ENCODE results near the gene ADI1. TPM values are rescaled to one million over a fixed set of nuclear protein-coding genes. Genes with fewer than 3 reads are reported as not detected.

ADI1 gene
- total and polyA plus RNA-seq, 2 experiments from 2014 or later: 77.7 to 140 TPM

- no peak overlapping the region for H3K4me3 ChIP-seq
- no peaks in the 10 kb centered on the region for H3K36me3 ChIP-seq (ENCODE audit: low read depth)
- no peaks in the 10 kb centered on the region for H3K27me3 ChIP-seq (replicated peaks; ENCODE audit: insufficient read depth)
- H3K4me1 ChIP-seq (ENCODE audit: insufficient read depth): peaks cover 13% of the 10 kb centered on the region
- no peaks in the 10 kb centered on the region for H3K79me2 ChIP-seq (ENCODE audit: insufficient read depth)
- WGBS, 2 experiments (ENCODE audit: low coverage in 1 of 2, low lambda C conversion rate in 2 of 2, missing lambda C conversion rate in 2 of 2): 86 to 91% methylated on average over 17 to 22 of the region's 22 CpGs
- no peak for DNase-seq
- H3K9me2 ChIP-seq (ENCODE audit: insufficient read depth): no peaks in the 10 kb centered on the region
- H3K4me2 ChIP-seq (ENCODE audit: unreplicated experiment): no peak overlapping the region
- no peaks in the 10 kb centered on the region for H4K20me1 ChIP-seq (ENCODE audit: insufficient read depth)
- H2AFZ ChIP-seq: no peak overlapping the region
- peaks cover 3% of the 10 kb centered on the region for H3F3A ChIP-seq (ENCODE audit: insufficient read depth)
- no peak overlapping the region for H3K27ac ChIP-seq
- TF ChIP-seq EZH2phosphoT487 (IDR thresholded peaks at IDR 0.05; ENCODE audit: insufficient read depth, low read depth) (no peak), EZH2 (IDR thresholded peaks at IDR 0.05; ENCODE audit: insufficient read depth, poor library complexity, severe bottlenecking) (no peak)
- H3K9me3 ChIP-seq (ENCODE audit: low read depth): no peaks in the 10 kb centered on the region
- H3K9ac ChIP-seq: no peak overlapping the region
- in situ Hi-C loops (cut with MboI): no loop called here
Measured at GRCh38 chr2:3526871-3527270, 7.5 kb upstream of the ADI1 start.

DNA sequence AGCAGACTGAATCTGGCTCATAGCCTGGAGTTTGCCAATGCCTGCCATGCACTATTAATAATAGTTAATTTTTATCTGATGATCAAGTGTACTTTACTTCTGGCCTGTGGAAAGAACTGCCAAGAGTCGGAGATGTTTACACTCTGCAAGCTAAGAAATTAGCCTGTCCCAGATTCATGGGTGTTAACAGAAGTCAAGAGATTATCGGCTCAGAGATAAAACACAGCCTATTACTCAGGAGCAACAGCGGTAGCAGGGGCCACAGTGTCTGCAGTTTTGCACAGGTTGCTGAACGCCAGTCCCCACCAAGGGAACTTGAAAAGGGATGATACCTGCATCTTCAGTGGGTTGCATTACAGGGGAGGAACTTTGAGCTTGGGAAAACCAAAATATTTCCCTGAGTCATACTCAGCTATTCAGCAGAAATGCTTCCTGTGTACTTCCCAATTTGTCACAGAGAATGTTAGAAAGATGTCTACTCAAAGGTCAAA, 4.3 kb upstream of the ADI1 start:
- peak overlapping the region; percentile 41 for H3K4me2 ChIP-seq (ENCODE audit: unreplicated experiment)
- H3K9me3 ChIP-seq (ENCODE audit: low read depth): no peaks in the 10 kb centered on the region
- peak overlapping the region; percentile 56 for H2AFZ ChIP-seq
- no peaks in the 10 kb centered on the region for H3K9me2 ChIP-seq (ENCODE audit: insufficient read depth)
- WGBS, 2 experiments (ENCODE audit: low coverage in 1 of 2, low lambda C conversion rate in 2 of 2, missing lambda C conversion rate in 2 of 2): 84 to 85% methylated on average over 4 of the region's 4 CpGs
- H4K20me1 ChIP-seq (ENCODE audit: insufficient read depth): no peaks in the 10 kb centered on the region
- H3K4me1 ChIP-seq (ENCODE audit: insufficient read depth): peaks cover 13% of the 10 kb centered on the region
- H3K4me3 ChIP-seq: no peak overlapping the region
- peak; percentile 64 for DNase-seq
- no peaks in the 10 kb centered on the region for H3K36me3 ChIP-seq (ENCODE audit: low read depth)
- no peak overlapping the region for H3K9ac ChIP-seq
- H3K27me3 ChIP-seq (replicated peaks; ENCODE audit: insufficient read depth): no peaks in the 10 kb centered on the region
- in situ Hi-C loops (cut with MboI): no loop called here
- peaks cover 3% of the 10 kb centered on the region for H3F3A ChIP-seq (ENCODE audit: insufficient read depth)
- TF ChIP-seq EZH2phosphoT487 (IDR thresholded peaks at IDR 0.05; ENCODE audit: insufficient read depth, low read depth) (no peak), EZH2 (IDR thresholded peaks at IDR 0.05; ENCODE audit: insufficient read depth, poor library complexity, severe bottlenecking) (no peak)
- H3K79me2 ChIP-seq (ENCODE audit: insufficient read depth): peaks cover under 1% of the 10 kb centered on the region
- H3K27ac ChIP-seq: 0 out of 2 replicates have a peak overlapping the region, but pooled peaks have one; percentile 22

GRCh38 chr2:3522961-3523421, 3.7 kb upstream of the ADI1 start:
- Histone ChIP-seq H3K79me2 (ENCODE audit: insufficient read depth) (peaks cover 7% of the 10 kb centered on the region), H2AFZ (no peak overlapping the region), H3K4me2 (ENCODE audit: unreplicated experiment) (no peak overlapping the region)

DNA sequence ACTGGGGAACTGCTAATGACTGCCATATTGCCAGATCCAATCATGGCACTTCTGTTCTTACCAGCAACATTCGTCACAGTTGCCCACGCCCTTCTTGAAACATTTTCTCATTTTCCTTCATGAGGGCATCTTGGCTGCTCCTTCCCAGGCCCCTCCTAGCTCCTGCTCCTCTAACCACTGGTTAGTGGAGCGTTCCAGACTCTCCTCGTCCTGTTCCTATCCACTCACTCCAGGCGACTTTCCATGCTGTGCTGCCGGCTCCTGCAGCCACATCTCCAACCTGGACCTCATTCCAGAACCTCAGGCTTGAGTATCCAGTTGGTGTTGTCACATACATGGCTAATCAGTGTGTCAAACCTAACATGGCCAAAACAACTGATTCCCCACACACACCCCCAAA, 1.3 kb upstream of the ADI1 start:
- Histone ChIP-seq H3K27me3 (replicated peaks; ENCODE audit: insufficient read depth) (no peaks in the 10 kb centered on the region), H3K27ac (no peak overlapping the region), H3F3A (ENCODE audit: insufficient read depth) (peaks cover 3% of the 10 kb centered on the region), H4K20me1 (ENCODE audit: insufficient read depth) (no peaks in the 10 kb centered on the region), H3K9me2 (ENCODE audit: insufficient read depth) (no peaks in the 10 kb centered on the region), H3K36me3 (ENCODE audit: low read depth) (0 out of 2 replicates have a peak, but pooled peaks cover 10% of the 10 kb centered on the region), H3K4me1 (ENCODE audit: insufficient read depth) (peaks cover 19% of the 10 kb centered on the region), H3K4me2 (ENCODE audit: unreplicated experiment) (peak overlapping the region; percentile 89), H3K79me2 (ENCODE audit: insufficient read depth) (peaks cover 31% of the 10 kb centered on the region), H3K9me3 (ENCODE audit: low read depth) (no peaks in the 10 kb centered on the region), H3K9ac (no peak overlapping the region), H2AFZ (no peak overlapping the region), H3K4me3 (no peak overlapping the region)
- WGBS, 2 experiments (ENCODE audit: low coverage in 1 of 2, low lambda C conversion rate in 2 of 2, missing lambda C conversion rate in 2 of 2): 90 to 94% methylated on average over 6 of the region's 6 CpGs
- in situ Hi-C loops (cut with MboI): no loop called here
- TF ChIP-seq EZH2 (IDR thresholded peaks at IDR 0.05; ENCODE audit: insufficient read depth, poor library complexity, severe bottlenecking) (no peak), EZH2phosphoT487 (IDR thresholded peaks at IDR 0.05; ENCODE audit: insufficient read depth, low read depth) (no peak)
- no peak for DNase-seq

More at GRCh38 chr2:3522961-3523421, 3.7 kb upstream of the ADI1 start:
- peak; percentile 28 for DNase-seq
- H3K27me3 ChIP-seq (replicated peaks; ENCODE audit: insufficient read depth): no peaks in the 10 kb centered on the region
- H4K20me1 ChIP-seq (ENCODE audit: insufficient read depth): no peaks in the 10 kb centered on the region
- H3K4me3 ChIP-seq: no peak overlapping the region
- in situ Hi-C loops (cut with MboI): no loop called here
- H3K27ac ChIP-seq: no peak overlapping the region
- no peak for TF ChIP-seq EZH2phosphoT487 (IDR thresholded peaks at IDR 0.05; ENCODE audit: insufficient read depth, low read depth)
- no peak for TF ChIP-seq EZH2 (IDR thresholded peaks at IDR 0.05; ENCODE audit: insufficient read depth, poor library complexity, severe bottlenecking)
- H3K9ac ChIP-seq: no peak overlapping the region
- H3K4me1 ChIP-seq (ENCODE audit: insufficient read depth): peaks cover 13% of the 10 kb centered on the region
- H3K9me2 ChIP-seq (ENCODE audit: insufficient read depth): no peaks in the 10 kb centered on the region
- H3K36me3 ChIP-seq (ENCODE audit: low read depth): no peaks in the 10 kb centered on the region
- peaks cover 3% of the 10 kb centered on the region for H3F3A ChIP-seq (ENCODE audit: insufficient read depth)
- H3K9me3 ChIP-seq (ENCODE audit: low read depth): no peaks in the 10 kb centered on the region
- WGBS, 2 experiments (ENCODE audit: low coverage in 1 of 2, low lambda C conversion rate in 2 of 2, missing lambda C conversion rate in 2 of 2): 71 to 73% methylated on average over 13 of the region's 13 CpGs
